Right lobe of liver (tissue), 4 donors: Measurements from ENCODE around the gene RAP1A.

ENCODE experiments used
- POLR2A ChIP-seq: fragments of 450-650 bp; IDR thresholded peaks from one replicate; pipeline ENCODE4 v1.6.1; 2017; ENCODE audit warnings: antibody characterized with exemption, mild to moderate bottlenecking
- TF ChIP-seq, protein P1 (sequence below), 4 donors: fragments of 200-600 bp in 3 of 4; fragments of 450-650 bp in 1 of 4; IDR thresholded peaks; one replicate each; pipeline versions ENCODE4 v1.5.1 to v1.8.0; 2016 to 2022; ENCODE audit warnings: antibody characterized with exemption in 4 of 4, mild to moderate bottlenecking in 2 of 4
- donor health status: DM: no; HTN: no; CAD: no.
- donor health status: DM: no; HTN: no; CAD: no.
- donor health status: DM: no; HTN: yes; CAD: no.

DNA sequence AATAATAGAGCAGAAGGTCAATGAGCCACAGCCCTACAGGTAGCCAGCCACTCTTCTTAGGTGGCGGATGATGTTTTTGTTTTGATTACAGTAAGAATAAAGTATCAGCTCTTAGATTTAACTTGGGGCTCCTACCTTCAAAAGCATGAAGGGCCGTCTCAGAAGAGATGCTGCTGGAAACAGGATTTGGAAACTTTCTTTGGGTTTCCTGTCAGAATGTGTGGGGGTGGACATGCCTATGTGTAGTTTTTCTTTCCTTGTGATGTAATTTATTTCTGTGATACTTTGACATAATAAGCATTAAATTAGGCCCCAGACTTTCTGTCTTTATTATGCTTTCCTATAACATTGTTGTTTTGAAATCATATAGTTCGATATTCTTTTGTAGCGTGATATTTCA, 1.5 kb downstream of the RAP1A start:
- TF ChIP-seq, protein P1, sequence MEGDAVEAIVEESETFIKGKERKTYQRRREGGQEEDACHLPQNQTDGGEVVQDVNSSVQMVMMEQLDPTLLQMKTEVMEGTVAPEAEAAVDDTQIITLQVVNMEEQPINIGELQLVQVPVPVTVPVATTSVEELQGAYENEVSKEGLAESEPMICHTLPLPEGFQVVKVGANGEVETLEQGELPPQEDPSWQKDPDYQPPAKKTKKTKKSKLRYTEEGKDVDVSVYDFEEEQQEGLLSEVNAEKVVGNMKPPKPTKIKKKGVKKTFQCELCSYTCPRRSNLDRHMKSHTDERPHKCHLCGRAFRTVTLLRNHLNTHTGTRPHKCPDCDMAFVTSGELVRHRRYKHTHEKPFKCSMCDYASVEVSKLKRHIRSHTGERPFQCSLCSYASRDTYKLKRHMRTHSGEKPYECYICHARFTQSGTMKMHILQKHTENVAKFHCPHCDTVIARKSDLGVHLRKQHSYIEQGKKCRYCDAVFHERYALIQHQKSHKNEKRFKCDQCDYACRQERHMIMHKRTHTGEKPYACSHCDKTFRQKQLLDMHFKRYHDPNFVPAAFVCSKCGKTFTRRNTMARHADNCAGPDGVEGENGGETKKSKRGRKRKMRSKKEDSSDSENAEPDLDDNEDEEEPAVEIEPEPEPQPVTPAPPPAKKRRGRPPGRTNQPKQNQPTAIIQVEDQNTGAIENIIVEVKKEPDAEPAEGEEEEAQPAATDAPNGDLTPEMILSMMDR (IDR thresholded peaks at IDR 0.05), result no peak
- TF ChIP-seq POLR2A, result no peak
